HG03378 (cell line): ENCODE measurements around the gene NEO1.
"Not testable (repeated sequence)": the region's sequence is repeated elsewhere in the genome, so short reads cannot be mapped to it uniquely, and the experiment has no call there.

Source experiments
- ATAC-seq: cut with Tn5 transposase; IDR thresholded peaks from one replicate; pipeline ENCODE4 v1.9.1; 2021; ENCODE audit warnings: mild to moderate bottlenecking, moderate library complexity; ENCODE audit not compliant: unreplicated experiment

NEO1 gene

DNA sequence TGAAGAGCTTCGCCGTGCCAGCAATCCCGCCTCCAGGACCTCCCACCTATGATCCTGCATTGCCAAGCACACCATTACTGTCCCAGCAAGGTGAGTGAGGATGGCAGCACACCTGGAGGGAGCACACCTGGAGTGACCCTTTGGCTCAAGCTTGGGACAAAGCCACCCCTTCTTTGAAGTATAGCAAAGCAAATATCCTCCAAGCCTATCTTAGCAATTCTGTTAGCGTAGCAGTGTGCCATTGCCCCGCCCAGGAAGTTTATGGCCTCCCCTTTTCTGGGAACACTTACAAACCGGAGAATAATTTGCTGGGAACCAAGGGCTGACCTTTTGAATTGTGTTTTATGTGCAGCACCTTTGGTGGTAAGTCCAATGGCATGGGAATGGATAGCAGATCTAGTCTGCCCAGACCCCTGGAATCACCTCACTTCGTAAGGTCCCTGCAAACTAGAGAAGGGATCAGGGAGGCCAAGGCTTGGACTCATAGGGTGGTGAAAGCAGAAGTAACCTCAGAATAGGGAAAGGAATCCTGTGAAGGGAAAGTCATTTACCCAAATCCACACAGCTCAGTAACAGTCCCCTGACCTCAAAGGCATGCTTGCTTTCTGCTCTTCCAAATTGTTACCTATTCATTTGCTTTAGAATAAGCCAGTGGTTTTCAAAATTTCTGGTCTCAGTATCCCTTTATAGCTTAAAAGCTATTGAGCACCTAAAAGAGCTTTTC lies 246.4 kb downstream of the NEO1 start:
- no peak for ATAC-seq

DNA sequence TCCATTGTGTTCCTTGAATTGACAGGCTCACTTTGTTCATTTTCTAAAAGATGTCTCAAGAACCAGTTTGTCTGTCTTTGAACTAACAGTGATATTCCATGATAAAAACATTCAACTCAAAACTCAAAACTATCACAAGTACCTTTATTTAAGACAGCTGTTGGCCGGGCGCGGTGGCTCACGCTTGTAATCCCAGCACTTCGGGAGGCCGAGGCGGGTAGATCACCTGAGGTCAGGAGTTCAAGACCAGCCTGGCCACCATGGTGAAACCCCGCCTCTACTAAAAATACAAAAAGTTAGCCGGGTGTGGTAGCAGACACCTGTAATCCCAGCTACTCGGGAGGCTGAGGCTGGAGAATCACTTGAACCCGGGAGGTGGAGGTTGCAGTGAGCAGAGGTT lies 248.0 kb downstream of the NEO1 start:
- not testable (repeated sequence) for ATAC-seq

DNA sequence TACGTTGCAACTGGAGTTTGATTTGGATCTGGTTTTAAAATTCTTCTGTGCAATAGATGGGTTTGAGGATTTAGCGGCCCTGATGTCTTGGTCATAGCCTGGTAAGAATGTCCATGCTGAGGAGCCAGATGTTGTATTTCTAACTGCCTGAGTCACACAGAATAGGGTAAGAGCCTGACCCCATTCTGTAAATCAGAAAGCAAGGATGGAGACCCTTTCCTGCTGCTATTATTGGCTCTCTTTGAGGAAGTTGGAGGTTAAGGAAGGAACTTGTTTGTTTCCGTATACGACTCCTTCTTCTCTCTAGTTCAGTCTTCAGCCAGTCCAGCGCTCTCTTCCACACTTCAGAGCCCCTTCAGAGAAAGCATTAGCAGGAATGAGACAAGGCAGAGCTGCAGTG lies 251.4 kb downstream of the NEO1 start:
- ATAC-seq = no peak

DNA sequence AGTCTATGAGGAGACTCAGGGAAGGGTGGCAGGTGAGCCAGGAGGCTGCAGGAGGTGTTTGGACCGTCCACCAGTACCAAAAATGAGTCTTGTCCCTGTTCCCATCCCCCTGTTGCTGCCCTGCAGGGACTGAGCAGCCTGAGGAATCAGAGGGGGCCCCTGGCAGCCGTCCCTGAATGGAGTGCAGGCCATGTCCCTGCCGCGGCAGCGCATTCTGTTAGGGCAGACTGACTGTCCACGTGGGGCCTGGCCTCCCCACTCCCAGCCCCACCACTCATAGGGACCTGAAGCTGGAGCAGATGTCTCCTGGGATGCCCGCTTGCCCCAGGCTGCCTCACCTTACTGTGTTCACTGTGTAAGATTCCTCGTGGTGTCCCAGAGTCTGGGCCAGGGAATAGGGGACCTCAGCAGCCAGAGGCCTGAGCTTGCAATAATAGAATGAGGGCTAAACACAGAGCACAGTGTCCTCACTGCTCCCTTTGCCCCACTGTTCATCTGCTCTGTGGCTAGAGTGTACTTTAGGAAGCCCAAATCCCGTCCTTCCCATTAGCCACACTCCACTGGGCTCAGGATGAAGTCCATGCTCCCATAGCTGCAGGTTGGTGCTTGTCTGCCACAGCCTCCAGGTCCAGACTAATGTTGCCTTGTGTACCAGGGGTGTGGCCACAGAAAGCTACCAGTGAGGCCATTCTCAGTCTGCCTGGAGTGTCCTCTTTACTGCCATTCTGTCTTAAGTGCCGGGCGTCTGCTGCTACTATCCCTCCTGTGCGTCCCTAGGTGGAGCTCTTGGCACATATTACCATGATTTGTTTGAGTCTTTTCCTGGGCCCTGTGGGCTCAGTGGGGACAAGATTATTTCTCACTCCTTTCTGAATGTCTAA lies 253.3 kb downstream of the NEO1 start:
- no peak for ATAC-seq

DNA sequence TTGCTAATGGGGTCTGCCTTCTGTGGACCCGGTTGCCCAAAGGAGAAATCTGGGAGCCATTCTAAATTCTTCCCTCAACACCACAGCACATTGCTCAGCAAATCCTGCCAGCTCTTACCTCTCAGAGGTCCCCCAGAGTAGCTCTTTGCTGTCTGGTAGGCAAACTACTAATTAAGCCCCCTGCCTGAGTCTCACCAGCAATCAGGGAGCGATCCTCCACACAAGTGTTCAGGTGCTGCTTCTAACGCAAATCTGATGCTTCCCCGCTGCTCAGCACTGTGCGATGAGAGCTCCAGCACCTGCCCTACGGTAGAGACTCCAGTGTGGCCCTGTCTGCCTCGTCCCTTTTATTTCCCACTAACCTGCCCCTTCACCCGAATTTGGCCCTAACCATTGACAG lies 256.0 kb downstream of the NEO1 start:
- ATAC-seq = no peak

DNA sequence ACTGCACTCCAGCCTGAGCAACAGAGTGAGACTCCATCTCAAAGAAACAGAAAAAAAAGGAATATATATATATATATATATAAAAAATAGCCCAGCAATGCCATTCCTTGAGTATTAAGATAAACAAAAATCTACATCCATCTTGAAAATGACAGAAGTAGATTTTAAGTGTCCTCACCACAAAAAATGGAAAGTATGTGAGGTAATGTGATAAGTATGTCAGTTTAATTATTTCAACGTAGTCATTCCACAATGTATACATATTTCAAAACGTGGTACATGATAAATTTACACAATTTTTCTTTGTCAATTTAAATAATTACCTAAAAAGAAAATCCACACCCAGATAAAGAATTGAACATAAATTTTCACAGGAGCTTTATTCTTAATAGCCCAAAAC lies 261.6 kb downstream of the NEO1 start:
- no peak for ATAC-seq

DNA sequence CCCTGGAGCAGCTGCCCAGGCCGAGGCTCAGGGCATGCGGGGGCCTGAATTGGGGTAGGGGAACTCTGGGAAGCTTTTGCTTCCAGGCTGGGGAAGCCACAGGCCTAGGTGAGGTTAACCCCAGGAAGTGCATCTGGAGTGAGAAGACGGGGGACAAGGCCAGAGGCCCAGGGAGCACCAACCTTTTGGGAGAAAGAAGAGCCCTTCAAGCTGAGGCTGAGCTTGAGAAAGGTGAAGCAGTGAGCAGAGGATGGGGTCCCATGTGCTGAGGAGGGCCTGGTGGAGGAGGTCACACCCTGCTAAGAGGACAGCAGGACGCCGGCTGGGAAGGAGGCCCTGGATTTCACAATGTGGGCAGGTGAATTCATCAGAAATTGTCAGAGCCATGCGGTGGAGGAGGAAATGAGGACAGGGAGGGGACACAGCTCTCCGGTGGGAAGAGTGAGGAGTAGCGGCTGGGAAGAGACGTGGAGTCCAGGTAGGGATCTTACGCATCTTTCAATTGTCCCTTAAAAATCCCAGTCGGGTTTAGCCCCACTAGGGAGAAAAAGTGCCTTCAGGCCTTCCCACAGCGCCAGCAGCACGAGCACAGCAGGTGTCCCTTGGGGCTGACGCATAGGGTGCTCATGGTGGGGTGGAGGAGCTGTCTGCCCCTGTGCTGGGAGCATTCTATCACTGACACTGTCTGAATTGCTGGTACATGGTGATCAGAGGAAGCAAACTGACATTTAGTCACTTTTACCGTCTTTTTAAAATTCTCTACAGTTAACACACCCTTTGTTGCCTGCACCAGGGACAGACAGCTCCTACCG lies 265.6 kb downstream of the NEO1 start:
- no peak for ATAC-seq

DNA sequence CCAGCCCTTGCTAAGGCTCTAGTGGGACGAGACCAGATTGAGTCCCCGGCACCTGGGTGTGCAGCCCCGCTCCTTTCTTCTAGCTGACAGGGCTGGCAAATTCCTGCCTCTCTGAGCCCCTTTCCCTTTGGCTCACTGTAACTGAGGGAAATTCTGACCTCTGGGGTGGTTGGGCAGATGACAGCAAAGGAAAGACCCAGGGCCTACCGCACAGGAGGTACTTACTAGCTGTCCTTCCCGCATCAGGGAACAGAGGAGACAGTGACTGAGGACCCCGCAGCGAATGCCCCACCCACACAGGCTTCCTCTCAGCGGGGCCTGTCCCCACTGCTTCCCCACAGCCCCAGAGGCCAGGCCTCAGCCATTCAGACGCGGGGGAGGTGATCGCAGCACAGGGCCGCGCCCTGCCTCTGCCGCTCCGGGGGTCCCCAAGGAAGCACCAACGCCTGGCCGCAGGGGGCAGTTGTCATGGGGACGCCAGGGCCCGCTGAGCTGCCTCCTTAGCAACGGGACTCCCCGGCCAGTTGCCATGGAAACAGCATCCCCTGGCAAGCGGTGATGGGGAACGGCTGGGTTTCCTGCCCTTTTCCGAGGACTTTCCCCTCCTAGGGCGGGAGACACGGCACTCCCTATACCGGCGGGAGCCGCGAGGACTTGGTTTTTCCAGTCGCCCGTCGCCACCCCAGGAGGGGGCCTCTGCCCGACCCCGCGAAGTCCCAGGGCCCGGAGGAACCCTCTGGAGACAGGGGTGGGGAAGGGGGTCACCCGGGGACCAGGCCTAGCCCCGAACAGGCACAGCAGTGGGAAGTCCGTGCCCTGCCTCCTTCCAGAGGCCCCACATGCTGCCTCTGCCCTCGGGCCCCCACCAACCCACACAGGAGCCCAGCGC lies 266.4 kb downstream of the NEO1 start:
- ATAC-seq = no peak

DNA sequence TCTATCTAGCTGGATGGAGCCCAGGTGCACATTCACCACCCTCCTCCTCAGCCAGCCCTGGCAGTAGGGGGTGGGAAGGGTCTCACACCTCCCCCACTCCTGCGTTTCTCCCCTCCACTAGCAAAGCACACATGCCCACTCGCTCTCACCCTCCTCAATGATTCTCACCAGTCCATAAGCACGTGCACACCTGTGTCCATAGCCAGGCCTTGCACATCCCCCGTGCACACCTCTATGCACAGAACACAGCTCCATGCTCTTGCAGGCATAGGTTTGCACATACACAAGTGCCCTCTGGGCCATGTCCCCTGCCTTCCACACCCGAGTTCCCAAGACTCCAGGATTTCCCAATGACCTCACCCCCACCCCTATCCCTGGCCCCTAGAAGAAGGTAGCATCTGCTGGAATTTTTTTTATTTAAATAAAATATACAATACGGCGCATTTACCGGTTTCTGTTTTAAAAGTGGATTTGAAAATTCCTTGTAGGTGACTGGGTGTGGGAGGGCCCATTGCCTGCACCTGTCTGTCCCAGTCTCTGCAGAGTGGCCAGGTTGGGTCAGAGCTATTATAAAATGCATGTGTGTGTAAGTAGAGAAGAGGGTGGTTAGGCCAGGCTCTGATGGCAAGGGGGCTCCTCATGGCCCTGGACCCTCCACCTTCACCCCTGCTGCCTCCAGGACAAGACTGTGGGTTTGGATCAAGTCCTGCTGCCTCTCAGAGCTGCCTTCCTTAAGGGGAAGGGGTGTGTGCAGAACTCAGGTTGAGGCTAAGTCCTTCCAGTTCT lies 267.4 kb downstream of the NEO1 start:
- no peak for ATAC-seq

DNA sequence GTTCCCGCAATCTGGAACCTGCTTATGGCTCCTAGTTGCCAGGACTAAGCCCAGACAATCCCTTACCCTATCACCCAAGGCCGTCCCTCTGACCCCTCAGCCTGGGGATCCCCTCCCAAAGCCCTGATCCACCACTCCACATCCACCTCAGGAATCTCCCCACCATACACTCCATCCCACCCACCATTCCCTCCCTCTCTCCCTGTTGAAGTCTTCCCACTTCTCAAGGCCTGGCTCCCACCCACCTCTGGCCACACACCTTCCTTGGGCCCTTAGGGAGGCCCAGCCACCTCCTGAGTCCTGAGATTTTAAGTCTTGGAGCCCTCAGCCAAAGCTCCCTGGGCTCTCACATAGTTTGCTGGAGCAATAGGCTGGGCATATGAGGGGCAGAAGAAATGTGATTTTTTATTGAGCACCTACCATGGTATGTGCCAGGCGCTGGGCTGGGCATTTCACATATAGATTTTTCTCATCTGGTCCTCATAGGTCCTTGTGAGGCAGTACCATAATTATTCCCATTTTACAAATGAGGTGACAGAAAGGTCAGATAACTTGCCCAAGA lies 268.4 kb downstream of the NEO1 start:
- no peak for ATAC-seq

DNA sequence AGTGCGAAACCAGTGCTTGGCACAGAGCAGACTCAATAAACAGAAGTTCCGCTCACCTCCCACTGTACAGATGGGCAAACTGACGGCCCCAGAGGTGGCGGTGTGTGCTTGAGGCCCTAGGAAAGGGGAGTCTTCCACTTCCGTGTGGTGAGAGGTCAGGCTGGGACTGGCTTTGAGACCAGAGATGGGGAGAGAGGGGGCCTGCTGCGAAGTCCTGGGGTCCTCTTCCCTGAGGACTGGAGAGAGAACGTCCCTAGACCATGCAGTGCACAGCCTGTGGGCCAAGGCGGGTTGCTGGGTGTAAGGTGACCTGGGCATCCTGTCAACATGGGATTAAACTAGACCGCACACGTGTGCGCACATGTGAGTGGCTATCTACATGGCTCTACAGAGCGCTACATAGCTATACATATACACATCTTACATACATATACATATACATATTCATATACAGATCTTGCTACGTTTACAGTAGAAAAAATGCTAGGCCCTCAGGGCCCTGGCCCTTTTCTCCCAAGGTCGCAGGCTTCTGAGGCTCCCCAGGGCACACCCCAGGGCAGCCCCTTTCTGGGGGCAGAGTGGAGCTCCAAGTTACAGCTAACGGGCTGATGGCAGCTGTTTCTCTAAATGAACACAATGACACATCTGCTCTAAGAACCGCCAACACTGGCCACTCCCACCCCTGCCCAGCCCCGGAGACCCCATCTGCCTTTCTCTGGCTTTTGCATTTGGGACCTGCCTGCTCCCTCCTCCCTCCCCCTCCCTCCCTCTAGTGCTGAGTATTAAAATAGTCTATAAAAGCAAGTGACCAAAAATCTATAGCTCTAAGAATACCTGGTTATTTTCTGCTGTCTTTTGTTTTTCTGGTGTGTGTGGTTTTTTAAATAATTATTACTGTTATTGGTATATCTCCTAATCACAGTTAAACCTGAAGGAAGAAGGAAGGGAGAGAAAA lies 269.5 kb downstream of the NEO1 start:
- ATAC-seq = no peak

DNA sequence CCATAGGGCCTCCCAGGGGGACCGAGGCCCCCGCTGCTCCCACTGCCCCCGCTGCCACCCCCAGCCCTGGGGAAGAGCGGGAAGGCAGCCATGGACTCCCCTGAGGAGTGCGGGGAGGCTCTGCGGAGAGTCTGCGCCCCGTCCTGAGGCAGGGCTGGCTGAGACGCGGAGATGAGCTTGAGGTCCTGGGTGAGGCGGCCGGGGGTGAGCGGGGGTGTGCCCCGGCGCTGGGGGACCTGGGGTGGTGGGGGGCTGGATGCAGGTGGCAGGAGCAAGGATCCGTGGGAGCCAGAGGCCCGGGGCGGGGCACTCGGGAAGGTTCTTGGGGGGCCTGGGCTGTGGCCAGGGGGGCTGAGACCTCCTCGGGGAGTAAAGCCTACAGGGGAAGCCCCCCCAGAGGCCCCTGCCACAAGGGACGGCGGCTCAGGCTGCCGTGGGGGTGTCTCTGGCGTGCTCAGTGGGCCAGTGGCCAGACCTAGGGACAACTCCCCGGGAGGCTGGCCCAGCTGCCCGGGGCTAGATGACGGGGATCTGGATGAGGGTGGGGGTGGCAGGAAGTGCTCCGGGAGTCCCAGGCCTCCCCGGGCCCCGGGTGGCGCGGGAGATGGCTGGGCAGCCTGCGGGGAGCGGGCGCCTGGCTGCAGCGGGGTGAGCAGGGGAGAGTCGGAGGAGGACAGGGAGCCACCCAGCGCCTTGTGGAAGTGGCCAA lies 270.6 kb downstream of the NEO1 start:
- ATAC-seq = no peak

DNA sequence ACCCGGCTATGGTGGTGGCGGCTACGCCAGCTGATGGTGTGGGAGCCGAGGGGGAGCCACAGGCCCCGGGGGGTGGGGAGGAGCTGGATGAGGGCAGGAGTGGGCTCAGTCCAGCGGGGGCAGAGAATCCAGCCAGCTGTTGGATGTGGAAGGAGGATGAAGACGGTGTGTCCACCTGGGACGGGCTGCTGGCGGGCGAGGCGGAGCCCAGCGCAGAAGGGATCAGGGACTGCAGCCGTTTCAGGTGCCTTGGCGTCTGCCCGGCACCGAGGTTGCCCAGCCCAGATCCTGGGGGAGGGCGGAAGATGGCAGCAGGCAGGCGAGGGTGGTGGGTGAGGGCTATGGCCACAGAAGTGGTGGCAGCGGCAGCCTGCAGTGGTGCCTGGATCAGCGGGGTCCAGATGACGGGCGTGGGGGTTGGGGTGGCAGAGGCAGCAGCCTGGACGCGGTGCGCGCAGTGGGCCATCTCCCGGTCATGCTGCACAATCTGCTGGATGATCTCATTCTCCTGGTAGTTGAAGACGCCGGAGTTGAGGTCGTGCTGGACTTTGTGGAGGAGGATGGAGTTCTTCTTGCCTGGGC lies 271.2 kb downstream of the NEO1 start:
- ATAC-seq = no peak

DNA sequence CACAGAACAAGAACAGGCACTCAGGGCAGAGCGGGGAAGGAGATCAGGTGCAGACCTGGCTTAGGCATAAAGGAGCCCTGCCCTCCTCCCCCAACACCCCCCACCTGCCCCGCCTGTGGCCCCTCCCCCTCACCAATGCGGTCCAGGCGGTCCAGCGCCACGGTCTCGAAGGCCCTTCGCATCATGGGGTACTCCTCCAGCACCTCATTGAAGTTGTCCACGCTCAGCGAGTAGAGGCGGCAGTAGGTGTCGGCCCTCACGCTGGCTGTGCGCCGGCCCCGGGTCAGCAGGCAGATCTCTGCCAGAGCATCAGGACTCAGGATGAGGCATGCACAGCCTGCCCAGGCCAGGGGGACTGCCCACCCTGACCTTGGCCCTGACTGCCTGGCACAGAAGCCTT lies 271.7 kb downstream of the NEO1 start:
- no peak for ATAC-seq

DNA sequence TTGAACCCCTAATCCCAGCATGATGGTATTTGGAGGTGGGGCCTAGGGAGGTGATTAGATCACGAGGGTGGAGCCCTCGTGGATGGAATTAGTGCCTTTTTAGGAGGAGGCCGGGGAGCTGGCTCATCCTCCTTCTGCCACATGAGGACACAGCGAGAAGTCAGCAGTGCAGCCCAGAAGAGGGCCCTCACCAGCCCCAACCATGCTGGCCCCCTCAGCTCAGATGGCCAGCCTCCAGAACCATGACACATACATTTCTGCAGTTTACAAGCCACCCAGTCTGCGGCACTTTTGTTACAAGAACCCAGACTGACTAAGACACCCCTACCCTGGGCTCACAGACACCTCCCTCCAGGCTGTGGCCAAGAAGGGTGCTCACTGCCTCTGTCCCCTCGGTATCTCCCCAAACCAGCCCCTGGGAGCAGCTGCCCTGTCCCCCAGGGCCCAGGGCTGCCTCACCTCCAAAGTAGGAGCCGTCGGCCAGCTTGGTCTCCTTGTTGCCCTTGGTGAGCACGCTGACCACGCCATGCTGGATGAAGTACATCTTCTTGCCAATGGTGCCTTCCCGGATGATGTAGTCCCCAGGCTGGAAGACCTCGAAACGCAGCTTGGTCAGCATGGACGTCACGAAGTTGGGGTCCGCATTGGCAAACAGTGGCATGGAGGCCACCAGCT lies 272.4 kb downstream of the NEO1 start:
- ATAC-seq = no peak

DNA sequence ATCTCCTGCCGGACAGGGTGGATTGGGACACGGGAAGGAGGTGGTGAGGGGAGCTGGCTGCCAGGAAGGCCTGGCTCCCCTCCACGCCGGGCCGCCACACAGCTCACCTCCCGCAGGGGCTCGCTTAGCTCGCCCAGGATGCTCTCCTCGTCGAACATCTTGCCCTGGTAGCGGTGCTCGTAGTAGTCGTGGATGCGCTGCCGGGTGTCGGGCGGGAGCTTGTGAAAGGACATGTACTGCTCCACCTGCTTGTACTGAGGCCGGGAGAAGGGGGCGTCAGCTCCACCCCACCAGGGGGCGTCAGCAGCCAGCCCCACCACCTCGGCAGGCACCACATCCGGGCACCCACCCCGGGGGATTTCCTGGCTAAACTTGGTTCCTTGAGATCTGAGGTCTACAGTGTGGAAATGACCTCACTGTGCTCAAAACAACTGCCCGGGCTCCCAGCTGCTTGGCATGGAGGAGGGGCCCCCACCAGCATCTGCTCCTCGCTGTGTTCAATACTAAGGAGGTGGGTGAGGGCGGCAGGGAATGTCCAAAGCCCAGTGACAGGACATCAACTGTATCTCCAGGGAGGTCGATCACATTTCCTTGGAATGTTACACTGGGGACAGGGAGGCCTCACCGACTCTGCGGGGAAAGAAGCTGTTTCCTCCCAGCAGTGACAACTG lies 273.1 kb downstream of the NEO1 start:
- no peak for ATAC-seq
